GM12801 (cell line): Measurements from ENCODE around the gene SDF2L1.

Source experiments
- CTCF ChIP-seq: IDR thresholded peaks from one replicate; pipeline ENCODE4 v1.5.1; 2011; ENCODE audit warnings: control low read depth; ENCODE audit not compliant: insufficient read length; ENCODE audit errors: extremely low read depth

The SDF2L1 gene

DNA sequence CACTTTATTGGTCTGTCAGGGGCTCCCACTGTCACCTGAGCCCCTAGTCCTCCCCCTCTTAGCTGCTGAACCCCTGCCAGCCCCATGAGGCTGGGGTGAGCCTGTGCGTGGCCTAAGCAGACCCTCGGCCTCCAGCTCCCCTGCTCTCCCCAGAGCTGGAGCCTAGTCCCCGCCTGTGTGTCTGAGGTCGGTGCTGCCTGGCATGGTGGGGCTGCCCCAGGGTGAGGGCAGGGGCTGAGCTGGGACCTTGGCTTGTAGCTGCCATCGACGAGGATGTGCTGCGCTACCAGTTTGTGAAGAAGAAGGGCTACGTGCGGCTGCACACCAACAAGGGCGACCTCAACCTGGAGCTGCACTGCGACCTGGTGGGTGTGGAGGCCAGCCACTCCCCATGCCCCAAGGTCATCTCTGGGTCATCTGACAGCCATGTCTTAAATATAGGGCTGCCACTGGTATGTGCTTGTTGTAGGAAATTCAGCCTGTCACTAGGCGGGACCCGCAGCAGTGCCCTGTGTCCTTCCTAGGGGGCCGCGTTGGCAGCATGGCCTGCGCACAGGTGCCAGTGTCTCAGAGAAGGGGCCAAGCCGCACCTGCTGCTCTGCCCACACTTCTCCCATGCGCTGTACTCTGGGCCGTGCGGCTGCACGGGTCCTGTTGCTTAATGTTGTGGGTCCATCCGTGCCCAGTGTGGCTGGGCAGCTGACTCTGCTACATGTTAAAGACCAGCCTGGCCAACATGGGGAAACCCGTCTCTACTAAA, 44.7 kb downstream of the SDF2L1 start:
- no peak for TF ChIP-seq CTCF

GRCh38 chr22:21687685-21688259, 45.7 kb downstream of the SDF2L1 start:
- no peak for TF ChIP-seq CTCF

- no peak for TF ChIP-seq CTCF
These were observed 46.2 kb downstream of the SDF2L1 start for GRCh38 chr22:21688341-21688705.

- no peak for TF ChIP-seq CTCF
These were observed 46.7 kb downstream of the SDF2L1 start for GRCh38 chr22:21688706-21689381.

- TF ChIP-seq CTCF, result no peak
These were observed 48.3 kb downstream of the SDF2L1 start for GRCh38 chr22:21690401-21690801.

DNA sequence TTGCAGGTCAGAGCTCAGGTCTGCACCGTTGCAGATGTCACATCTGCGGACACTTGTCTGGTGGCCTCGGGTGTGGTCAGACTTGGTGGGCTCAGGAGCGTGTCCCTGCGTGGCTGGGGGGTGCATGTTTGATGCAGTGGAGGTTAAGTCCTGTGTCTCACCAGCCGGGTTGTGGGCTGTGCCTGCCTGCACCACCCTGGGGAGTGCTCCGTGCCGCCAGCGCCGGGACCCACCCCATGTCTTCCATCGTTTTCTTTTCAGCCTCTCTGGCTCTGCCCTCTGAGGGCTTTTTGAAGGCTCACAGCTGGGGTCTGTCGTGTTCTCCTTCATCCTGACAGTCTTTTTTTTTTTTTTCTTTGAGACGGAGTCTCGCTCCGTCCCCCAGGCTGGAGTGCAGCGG, 49.7 kb downstream of the SDF2L1 start:
- no peak for TF ChIP-seq CTCF

GRCh38 chr22:21693333-21693998, 51.4 kb downstream of the SDF2L1 start:
- TF ChIP-seq CTCF, result no peak
